Ecto neural progenitor cell (in vitro differentiated cells): ENCODE data around the gene WFIKKN2.

Experiments
- DNase-seq: peaks from one replicate; pipeline ENCODE4 v3.0.0-alpha.2; 2018; ENCODE audit warnings: low spot score

WFIKKN2 gene

DNA sequence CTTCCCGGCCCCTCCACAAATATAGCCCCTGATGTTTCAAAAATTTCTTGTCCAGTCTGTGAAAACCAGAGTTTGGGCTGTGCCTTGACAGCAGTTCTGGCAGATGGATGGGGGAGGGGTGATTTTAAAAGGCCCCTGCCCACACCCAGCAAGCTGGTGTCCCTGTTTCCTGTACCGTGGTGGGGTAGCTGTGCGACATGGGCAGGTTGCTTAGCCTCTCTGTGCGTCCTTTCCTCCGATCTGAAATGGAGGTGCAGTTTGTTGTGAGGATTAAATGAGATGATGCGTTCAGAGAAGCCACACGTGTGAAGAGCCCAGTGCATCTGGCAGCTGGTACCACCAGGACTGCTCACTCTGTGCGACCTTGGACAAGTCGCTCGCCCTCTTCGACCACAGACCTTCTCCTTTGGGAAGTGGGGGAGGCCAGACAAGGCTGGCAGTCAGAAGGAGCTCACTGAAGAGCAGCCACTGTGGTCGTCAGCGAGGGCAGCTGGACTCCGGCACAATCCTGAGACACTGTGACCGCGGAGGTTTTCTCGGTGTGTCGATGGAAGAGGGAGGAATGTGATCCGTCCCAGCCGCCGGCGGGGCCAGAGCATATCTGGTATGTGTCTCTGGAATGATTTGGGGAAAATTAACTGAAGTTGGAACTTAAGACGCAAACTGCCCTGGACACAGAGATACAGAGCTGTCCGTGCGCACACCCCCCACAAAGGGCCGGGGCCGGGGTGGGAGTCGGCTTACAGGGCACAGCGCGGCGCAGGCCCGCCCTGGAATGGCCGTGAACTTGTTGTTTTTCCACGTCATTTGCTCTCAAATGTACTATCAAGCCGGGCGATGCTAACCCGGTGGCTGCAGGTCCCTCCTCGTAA lies 721 bp upstream of the WFIKKN2 start:
- no peak for DNase-seq

GRCh38 chr17:50836826-50837225 lies 1.4 kb downstream of the WFIKKN2 start:
- DNase-seq: no peak

GRCh38 chr17:50837286-50837979 lies 2.0 kb downstream of the WFIKKN2 start:
- no peak for DNase-seq

DNA sequence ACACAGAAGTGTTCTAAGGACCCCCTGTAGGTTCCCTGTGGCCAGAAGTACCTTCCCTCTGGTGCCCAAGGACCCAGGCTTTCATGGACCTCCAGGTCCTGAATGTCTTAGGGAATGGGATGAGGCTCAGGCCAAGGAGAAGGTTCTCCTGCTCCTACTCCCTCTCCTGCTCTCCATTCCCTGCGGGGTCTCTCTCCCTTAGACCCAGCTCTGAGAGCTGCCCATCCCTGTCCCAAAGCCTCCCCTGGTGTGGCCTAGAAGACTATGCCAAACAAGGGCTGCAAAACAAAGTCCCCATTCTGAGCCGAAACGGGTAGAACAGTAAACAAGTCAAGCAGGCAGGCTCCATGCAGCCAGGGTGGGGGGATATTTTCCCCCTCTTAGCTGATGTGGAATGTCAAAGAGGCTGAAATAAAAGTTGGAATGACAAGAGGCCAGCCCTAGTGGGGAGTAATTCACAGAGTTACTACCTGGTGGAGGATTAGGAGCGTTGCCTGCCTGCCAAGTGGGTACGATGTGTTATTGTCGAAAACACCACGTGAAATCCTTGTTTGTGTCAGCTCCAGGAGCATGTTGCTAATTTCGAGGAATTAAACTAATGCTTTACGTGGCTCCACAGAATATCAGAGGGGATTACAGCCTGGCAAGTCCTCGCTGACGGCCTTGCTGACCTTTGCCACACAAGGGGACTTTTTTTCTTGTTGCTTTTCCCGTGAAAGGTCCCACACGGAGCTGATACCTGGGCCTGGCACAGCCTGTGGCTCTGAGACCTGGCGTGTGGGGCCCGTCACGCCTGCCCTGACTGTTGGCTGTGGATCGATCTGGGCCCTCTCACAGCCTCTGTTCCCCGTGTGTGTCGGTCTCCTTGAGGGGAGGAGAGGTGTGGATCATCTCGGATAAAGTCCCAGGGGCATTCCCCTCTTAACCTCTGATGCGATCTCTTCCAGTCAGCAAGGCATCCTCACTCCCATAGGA lies 2.9 kb downstream of the WFIKKN2 start:
- DNase-seq: no peak

- peak; percentile 49 for DNase-seq
Observed at GRCh38 chr17:50839591-50840310, 4.4 kb downstream of the WFIKKN2 start.

- DNase-seq: no peak
Observed at GRCh38 chr17:50840311-50840851, 5.0 kb downstream of the WFIKKN2 start.

- no peak for DNase-seq
Observed at GRCh38 chr17:50841277-50841948, 6.0 kb downstream of the WFIKKN2 start.

DNA sequence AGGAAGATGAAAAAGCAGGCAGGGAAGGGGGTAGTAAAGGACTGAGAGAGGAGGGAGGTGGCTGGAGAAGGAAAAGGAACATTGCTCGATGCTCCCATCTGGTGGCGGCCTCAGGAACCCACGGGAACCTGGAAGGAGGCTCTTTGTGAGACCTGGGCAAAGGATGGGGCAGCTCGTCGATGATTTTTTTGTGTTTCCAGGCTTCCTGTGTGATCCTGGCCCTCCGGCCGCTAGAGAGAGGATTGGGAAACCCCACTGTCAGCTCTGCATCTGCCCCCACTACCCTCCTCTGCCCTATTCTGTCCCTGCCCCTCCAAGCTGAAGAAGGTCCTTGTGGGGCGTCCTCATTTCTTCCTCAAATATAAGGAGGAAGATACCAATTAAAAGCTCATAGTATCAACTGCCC lies 6.6 kb downstream of the WFIKKN2 start:
- DNase-seq: peak; percentile 89

- DNase-seq: peak; percentile 50
Observed at GRCh38 chr17:50842506-50843149, 7.2 kb downstream of the WFIKKN2 start.

- DNase-seq: peak; percentile 45
Observed at GRCh38 chr17:50843150-50843905, 7.9 kb downstream of the WFIKKN2 start.

DNA sequence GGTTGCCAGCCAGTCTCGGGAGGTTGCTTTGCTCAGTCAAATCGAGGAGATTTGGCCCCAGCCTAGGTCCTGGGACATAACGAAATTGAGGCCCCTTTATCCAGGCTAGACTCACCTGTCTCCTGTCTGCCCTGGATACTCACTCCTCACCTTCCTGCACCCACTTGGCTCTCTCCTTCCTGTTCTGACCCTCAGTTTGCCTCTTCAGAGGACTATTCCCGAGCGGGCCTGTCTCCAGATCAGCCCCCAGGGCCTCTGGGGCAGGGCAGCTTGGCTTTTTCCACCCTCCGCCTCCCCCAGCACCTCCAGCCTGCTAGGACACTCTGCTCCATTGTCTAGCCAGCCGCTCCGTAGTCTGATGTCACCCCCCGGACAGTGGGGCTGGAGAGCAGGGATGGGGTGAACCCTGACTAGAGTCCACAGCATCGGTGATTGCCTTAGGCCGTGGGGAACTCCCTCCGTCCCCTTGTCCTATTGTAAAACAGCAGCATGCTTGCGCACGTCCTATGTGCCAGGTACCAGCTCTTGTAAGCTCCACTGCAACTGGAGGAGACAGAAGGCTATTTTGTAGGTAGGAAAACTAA lies 8.8 kb downstream of the WFIKKN2 start:
- DNase-seq: peak; percentile 52

- peak; percentile 47 for DNase-seq
Observed at GRCh38 chr17:50845240-50846147, 10.1 kb downstream of the WFIKKN2 start.

- DNase-seq: no peak
Observed at GRCh38 chr17:50847566-50847965, 12.2 kb downstream of the WFIKKN2 start.

DNA sequence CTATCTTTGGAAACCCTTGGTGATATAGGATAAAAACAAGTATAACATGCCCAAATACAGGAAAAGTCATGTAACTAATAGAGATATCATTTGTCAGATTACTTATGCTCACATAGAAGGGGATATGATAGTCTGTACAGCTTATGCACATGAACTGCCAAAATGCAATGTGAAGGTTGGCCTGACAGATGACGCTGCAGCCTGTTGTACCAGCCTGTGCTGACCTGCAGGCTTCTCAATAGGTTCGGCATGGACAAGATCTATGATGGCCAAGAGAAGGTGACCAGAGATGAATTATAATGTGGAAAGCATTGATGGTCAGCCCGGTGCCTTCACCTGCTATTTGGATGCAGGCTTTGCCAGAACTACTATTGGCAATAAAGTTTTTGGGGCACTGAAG lies 12.7 kb downstream of the WFIKKN2 start:
- DNase-seq: no peak

- DNase-seq: no peak
Observed at GRCh38 chr17:50848711-50849110, 13.3 kb downstream of the WFIKKN2 start.

DNA sequence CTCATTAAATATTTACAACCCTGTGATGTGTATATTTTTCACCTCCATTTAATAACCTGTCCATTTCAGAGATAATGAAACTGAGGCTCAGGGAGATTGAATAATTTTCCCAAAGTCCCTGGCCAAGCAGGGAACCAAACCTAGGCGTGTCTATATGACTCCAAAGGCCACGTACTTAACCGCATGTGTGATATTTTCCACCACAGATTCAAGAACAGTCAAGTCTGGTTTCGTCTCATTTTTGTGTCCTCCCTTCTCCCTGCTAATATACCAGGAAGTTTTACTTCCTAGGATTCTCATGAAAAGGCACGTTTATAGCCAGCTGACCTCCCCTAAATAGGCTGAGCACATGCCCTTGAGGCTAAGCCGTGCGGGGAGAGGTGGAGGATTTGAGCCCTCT lies 15.3 kb downstream of the WFIKKN2 start:
- no peak for DNase-seq

DNA sequence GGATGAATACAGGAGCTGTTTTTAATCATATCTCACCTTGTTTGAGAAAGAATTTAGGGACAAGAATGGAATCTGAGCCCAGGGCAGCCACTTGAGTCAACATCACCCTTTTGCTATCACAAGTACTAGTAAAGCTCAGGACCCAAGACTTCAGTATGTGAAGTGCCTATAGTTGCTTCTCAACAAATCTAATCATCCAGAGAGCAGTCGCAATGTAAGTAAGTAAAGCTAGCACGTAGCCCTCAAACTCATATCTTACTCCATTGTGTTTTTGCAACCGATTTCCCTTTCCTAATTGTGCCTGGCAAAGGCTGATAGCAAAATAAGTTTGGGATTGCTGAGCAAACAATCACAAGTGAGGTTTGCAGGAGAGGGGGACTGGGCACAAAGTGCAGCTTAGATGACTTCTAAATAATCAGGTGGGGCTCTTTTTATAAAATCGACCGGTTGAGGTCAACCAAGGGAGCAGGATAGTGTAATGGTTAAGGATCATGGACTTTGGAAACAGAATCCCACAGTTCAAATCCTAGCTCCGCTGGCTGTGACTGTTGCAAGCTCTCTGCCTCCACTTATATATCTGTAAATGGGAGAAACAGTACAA lies 17.7 kb downstream of the WFIKKN2 start:
- DNase-seq: peak; percentile 22
